Measurements from ENCODE around the gene MMP28.

Gene MMP28

GRCh38 chr17:35734396-35734795 lies 61.0 kb downstream of the MMP28 start:
- in situ Hi-C loops (cut with HindIII; ENCODE audit: low pct_ligation_motif_present, low pct_unique_long_range_greater_than_20kb, low sequenced_read_pairs), result no loop called here

GRCh38 chr17:35733366-35733765 lies 62.1 kb downstream of the MMP28 start:
- in situ Hi-C loops (cut with HindIII; ENCODE audit: low pct_ligation_motif_present, low pct_unique_long_range_greater_than_20kb, low sequenced_read_pairs), result no loop called here
- DNase-seq, result no peak

More at GRCh38 chr17:35734396-35734795, 61.0 kb downstream of the MMP28 start:
- no peak for DNase-seq

- DNase-seq, result no peak
- in situ Hi-C loops (cut with HindIII; ENCODE audit: low pct_ligation_motif_present, low pct_unique_long_range_greater_than_20kb, low sequenced_read_pairs), result no loop called here
Measured at GRCh38 chr17:35732806-35733136, 62.7 kb downstream of the MMP28 start.

GRCh38 chr17:35731917-35732805 lies 63.3 kb downstream of the MMP28 start:
- in situ Hi-C loops (cut with HindIII; ENCODE audit: low pct_ligation_motif_present, low pct_unique_long_range_greater_than_20kb, low sequenced_read_pairs), result no loop called here
- DNase-seq, result no peak

GRCh38 chr17:35731239-35731916 lies 64.1 kb downstream of the MMP28 start, which contains the start of gene RASL10B:
TSS of gene RASL10B (plus strand) at chr17:35731639. CDS start at chr17:35735185, 3,546 bp downstream.
- peak; percentile 56 for DNase-seq
- in situ Hi-C loops (cut with HindIII; ENCODE audit: low pct_ligation_motif_present, low pct_unique_long_range_greater_than_20kb, low sequenced_read_pairs), result no loop called here

- no peak for DNase-seq
- in situ Hi-C loops (cut with HindIII; ENCODE audit: low pct_ligation_motif_present, low pct_unique_long_range_greater_than_20kb, low sequenced_read_pairs), result no loop called here
Measured at GRCh38 chr17:35730400-35731005, 64.9 kb downstream of the MMP28 start.

GRCh38 chr17:35729405-35729833 lies 66.0 kb downstream of the MMP28 start:
- in situ Hi-C loops (cut with HindIII; ENCODE audit: low pct_ligation_motif_present, low pct_unique_long_range_greater_than_20kb, low sequenced_read_pairs), result no loop called here
- DNase-seq, result no peak

GRCh38 chr17:35728551-35728950 lies 66.9 kb downstream of the MMP28 start:
- in situ Hi-C loops (cut with HindIII; ENCODE audit: low pct_ligation_motif_present, low pct_unique_long_range_greater_than_20kb, low sequenced_read_pairs), result no loop called here
- DNase-seq, result no peak

- DNase-seq, result no peak
Measured at GRCh38 chr17:35727635-35728034, 67.8 kb downstream of the MMP28 start.

GRCh38 chr17:35726953-35727460 lies 68.4 kb downstream of the MMP28 start:
- in situ Hi-C loops (cut with HindIII; ENCODE audit: low pct_ligation_motif_present, low pct_unique_long_range_greater_than_20kb, low sequenced_read_pairs), result no loop called here
- no peak for DNase-seq

More at GRCh38 chr17:35727635-35728034, 67.8 kb downstream of the MMP28 start:
- in situ Hi-C loops (cut with HindIII; ENCODE audit: low pct_ligation_motif_present, low pct_unique_long_range_greater_than_20kb, low sequenced_read_pairs), result no loop called here

- in situ Hi-C loops (cut with HindIII; ENCODE audit: low pct_ligation_motif_present, low pct_unique_long_range_greater_than_20kb, low sequenced_read_pairs), result no loop called here
- peak; percentile 61 for DNase-seq
Measured at GRCh38 chr17:35726127-35726952, 69.1 kb downstream of the MMP28 start.

- no peak for DNase-seq
- in situ Hi-C loops (cut with HindIII; ENCODE audit: low pct_ligation_motif_present, low pct_unique_long_range_greater_than_20kb, low sequenced_read_pairs), result no loop called here
Measured at GRCh38 chr17:35725802-35726126, 69.7 kb downstream of the MMP28 start.

- no peak for DNase-seq
- in situ Hi-C loops (cut with HindIII; ENCODE audit: low pct_ligation_motif_present, low pct_unique_long_range_greater_than_20kb, low sequenced_read_pairs), result no loop called here
Measured at GRCh38 chr17:35725058-35725457, 70.4 kb downstream of the MMP28 start.

GRCh38 chr17:35723735-35724134 lies 71.7 kb downstream of the MMP28 start:
- in situ Hi-C loops (cut with HindIII; ENCODE audit: low pct_ligation_motif_present, low pct_unique_long_range_greater_than_20kb, low sequenced_read_pairs), result no loop called here
- DNase-seq, result no peak

- in situ Hi-C loops (cut with HindIII; ENCODE audit: low pct_ligation_motif_present, low pct_unique_long_range_greater_than_20kb, low sequenced_read_pairs), result no loop called here
- no peak for DNase-seq
Measured at GRCh38 chr17:35717475-35717874, 78.0 kb downstream of the MMP28 start.

GRCh38 chr17:35716897-35717465 lies 78.5 kb downstream of the MMP28 start:
- in situ Hi-C loops (cut with HindIII; ENCODE audit: low pct_ligation_motif_present, low pct_unique_long_range_greater_than_20kb, low sequenced_read_pairs), result no loop called here
- no peak for DNase-seq

GRCh38 chr17:35716173-35716572 lies 79.3 kb downstream of the MMP28 start:
- no peak for DNase-seq
- in situ Hi-C loops (cut with HindIII; ENCODE audit: low pct_ligation_motif_present, low pct_unique_long_range_greater_than_20kb, low sequenced_read_pairs), result no loop called here
